Rectal smooth muscle tissue (tissue), 1 donor: ENCODE results near the gene CREG1.
"Not testable (repeated sequence)": the region's sequence is repeated elsewhere in the genome, so short reads cannot be mapped to it uniquely, and the experiment has no call there.

Experiments
- H3K27ac ChIP-seq: one replicate; pipeline ENCODE4 v1.7.0; 2013; ENCODE audit warnings: low read depth, low read length, inconsistent platforms
- H3K27me3 ChIP-seq: one replicate; pipeline ENCODE4 v1.7.0; 2013; ENCODE audit warnings: low read length; ENCODE audit not compliant: control insufficient read depth, insufficient read depth
- H3K36me3 ChIP-seq: one replicate; pipeline ENCODE4 v1.7.0; 2013; ENCODE audit warnings: low read length; ENCODE audit not compliant: control insufficient read depth, insufficient read depth
- H3K4me1 ChIP-seq: one replicate; pipeline ENCODE4 v1.7.0; 2013; ENCODE audit warnings: low read length; ENCODE audit not compliant: control insufficient read depth, insufficient read depth
- H3K4me3 ChIP-seq: one replicate; pipeline ENCODE4 v1.7.0; 2013; ENCODE audit warnings: low read length
- H3K9ac ChIP-seq: one replicate; pipeline ENCODE4 v1.7.0; 2013; ENCODE audit warnings: low read length

Gene CREG1

GRCh38 chr1:167582064-167582463, 28.5 kb upstream of the CREG1 start:
- Histone ChIP-seq H3K4me1 (no peaks in the 10 kb centered on the region), H3K27me3 (no peaks in the 10 kb centered on the region), H3K9ac (no peak overlapping the region), H3K36me3 (no peaks in the 10 kb centered on the region), H3K27ac (no peak overlapping the region), H3K4me3 (no peak overlapping the region)

DNA sequence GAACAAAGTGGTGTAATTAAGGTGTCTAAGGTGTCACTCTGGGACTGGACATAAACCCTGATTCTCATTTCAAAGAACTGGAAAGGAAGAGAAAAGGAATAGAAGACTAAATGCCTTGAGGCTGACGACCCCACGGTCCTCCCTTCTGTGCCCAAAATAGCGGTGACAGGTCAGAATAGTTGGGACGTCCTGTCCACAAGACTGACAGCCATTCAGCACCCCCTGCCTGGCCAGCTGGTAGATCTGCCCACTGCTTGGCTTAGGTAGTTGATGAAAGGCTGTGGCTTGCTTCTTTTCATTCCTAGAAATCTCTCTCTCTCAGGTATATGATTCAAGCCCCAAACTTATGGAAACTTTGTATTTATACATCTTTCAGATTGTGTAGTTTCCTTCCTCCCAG, 26.4 kb upstream of the CREG1 start:
- no peaks in the 10 kb centered on the region for H3K4me1 ChIP-seq
- no peak overlapping the region for H3K4me3 ChIP-seq
- no peaks in the 10 kb centered on the region for H3K36me3 ChIP-seq
- no peak overlapping the region for H3K9ac ChIP-seq
- H3K27ac ChIP-seq = no peak overlapping the region
- no peaks in the 10 kb centered on the region for H3K27me3 ChIP-seq

- Histone ChIP-seq H3K27ac (no peak overlapping the region), H3K9ac (no peak overlapping the region), H3K4me3 (no peak overlapping the region), H3K4me1 (no peaks in the 10 kb centered on the region), H3K36me3 (no peaks in the 10 kb centered on the region), H3K27me3 (no peaks in the 10 kb centered on the region)
Measured at GRCh38 chr1:167578939-167579521, 25.5 kb upstream of the CREG1 start.

DNA sequence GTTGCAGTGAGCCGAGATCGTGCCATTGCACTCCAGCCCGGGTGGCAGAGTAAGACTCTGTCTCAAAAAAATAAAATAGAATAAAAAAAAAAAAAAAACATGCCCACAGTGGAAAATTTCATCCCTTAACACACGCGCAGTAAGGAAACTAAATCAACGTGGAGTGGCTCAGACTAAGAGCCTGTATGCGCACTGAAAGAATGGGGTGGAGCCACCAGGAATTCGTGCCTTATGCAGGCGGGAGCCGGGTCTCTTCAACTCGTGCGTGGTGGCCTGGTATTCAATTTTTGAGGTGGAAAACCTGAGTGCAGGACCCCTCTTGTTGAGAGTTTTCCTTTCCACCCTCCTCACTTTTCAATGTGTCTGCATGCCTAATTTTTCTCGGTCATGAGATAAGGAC, 22.1 kb upstream of the CREG1 start:
- H3K9ac ChIP-seq = no peak overlapping the region
- H3K4me1 ChIP-seq = no peaks in the 10 kb centered on the region
- H3K27ac ChIP-seq = no peak overlapping the region
- H3K4me3 ChIP-seq = no peak overlapping the region
- H3K27me3 ChIP-seq = no peaks in the 10 kb centered on the region
- no peaks in the 10 kb centered on the region for H3K36me3 ChIP-seq

GRCh38 chr1:167573035-167573434, 19.5 kb upstream of the CREG1 start:
- Histone ChIP-seq H3K4me1 (no peaks in the 10 kb centered on the region), H3K27ac (no peak overlapping the region), H3K4me3 (no peak overlapping the region), H3K9ac (no peak overlapping the region), H3K27me3 (no peaks in the 10 kb centered on the region), H3K36me3 (no peaks in the 10 kb centered on the region)

GRCh38 chr1:167570712-167571111, 17.1 kb upstream of the CREG1 start:
- not testable (repeated sequence) for H3K27ac ChIP-seq, H3K27me3 ChIP-seq

DNA sequence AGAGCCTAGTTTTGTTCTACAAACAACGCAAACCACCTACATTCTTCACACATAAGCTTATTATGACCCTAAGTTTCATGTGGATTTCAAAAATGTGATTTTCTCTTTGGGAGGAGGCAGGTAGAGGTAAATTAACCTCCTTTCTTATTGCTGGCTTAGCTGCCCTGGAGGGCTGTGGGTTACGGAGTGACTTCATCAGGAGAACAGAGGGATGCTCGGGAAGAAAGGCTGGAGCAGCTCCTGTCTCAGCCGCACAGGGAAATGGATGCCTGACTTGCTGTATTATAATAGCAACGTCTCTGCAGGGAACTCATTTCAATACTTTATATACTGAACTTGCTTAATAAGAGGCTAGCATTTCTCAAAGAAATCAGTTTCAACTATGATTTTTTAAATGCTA, 14.1 kb upstream of the CREG1 start:
- Histone ChIP-seq H3K9ac (no peak overlapping the region), H3K27ac (no peak overlapping the region), H3K4me1 (no peaks in the 10 kb centered on the region), H3K36me3 (no peaks in the 10 kb centered on the region), H3K27me3 (no peaks in the 10 kb centered on the region), H3K4me3 (no peak overlapping the region)

More at GRCh38 chr1:167570712-167571111, 17.1 kb upstream of the CREG1 start:
- not testable (repeated sequence) for H3K36me3 ChIP-seq, H3K4me3 ChIP-seq, H3K4me1 ChIP-seq, H3K9ac ChIP-seq

GRCh38 chr1:167566766-167567165, 13.2 kb upstream of the CREG1 start:
- Histone ChIP-seq H3K4me3 (no peak overlapping the region), H3K36me3 (no peaks in the 10 kb centered on the region), H3K27ac (no peak overlapping the region), H3K9ac (no peak overlapping the region), H3K4me1 (no peaks in the 10 kb centered on the region), H3K27me3 (no peaks in the 10 kb centered on the region)

DNA sequence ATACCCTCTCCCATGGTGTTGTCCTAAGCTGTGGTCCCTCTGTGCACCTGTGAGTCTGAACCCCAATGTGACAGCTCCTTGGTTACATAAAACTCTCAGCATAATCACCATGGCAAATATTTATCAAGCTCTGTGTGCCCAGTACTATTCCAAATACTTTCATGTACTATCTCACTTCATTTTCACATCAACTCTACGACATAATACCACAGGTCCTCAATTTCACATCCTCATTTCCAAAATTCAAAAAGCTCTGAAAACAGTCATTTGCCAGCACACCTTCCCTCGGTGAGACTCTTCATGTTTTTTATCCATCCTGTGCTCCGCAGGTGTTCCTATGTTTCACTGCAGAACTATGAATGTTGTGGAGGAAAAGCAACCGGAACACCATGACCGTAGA, 12.4 kb upstream of the CREG1 start:
- Histone ChIP-seq H3K4me1 (no peaks in the 10 kb centered on the region), H3K9ac (no peak overlapping the region), H3K27me3 (no peaks in the 10 kb centered on the region), H3K27ac (no peak overlapping the region), H3K4me3 (no peak overlapping the region), H3K36me3 (no peaks in the 10 kb centered on the region)

DNA sequence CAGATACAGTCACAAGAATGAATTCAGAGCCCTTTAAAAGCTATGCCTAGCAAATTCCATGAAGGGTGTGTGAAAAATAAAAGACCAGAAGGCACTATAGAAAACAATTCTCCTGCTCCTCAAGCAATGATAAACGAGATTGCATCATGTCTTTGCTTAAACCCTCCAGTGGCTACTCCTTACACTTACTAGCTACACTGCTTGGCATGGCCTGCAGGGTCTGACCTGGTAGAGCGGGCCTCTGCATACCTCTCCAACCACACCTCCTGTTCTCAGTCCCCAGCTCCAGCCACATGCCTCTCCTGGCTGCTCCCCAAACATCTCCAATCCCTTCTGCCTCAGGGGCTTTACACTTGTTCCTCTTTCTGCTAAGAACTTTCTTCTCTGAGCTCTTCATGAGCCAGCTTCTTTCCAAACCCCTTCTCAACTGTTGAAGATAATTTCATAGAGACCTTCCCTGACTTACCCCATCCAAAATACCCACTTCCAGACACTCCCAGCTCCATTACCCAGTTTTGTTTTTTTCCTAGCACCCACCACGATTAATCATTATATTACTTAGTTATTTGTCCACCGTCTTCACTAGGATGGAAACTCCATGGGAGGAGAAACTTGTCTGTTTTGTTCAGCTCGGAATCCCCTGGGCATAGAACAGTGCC, 11.2 kb upstream of the CREG1 start:
- Histone ChIP-seq H3K27ac (no peak overlapping the region), H3K27me3 (no peaks in the 10 kb centered on the region), H3K4me3 (no peak overlapping the region), H3K36me3 (no peaks in the 10 kb centered on the region), H3K4me1 (no peaks in the 10 kb centered on the region), H3K9ac (no peak overlapping the region)

GRCh38 chr1:167563579-167564246, 10.2 kb upstream of the CREG1 start:
- Histone ChIP-seq H3K9ac (no peak overlapping the region), H3K4me1 (no peaks in the 10 kb centered on the region), H3K36me3 (no peaks in the 10 kb centered on the region), H3K27ac (no peak overlapping the region), H3K4me3 (no peak overlapping the region), H3K27me3 (no peaks in the 10 kb centered on the region)

DNA sequence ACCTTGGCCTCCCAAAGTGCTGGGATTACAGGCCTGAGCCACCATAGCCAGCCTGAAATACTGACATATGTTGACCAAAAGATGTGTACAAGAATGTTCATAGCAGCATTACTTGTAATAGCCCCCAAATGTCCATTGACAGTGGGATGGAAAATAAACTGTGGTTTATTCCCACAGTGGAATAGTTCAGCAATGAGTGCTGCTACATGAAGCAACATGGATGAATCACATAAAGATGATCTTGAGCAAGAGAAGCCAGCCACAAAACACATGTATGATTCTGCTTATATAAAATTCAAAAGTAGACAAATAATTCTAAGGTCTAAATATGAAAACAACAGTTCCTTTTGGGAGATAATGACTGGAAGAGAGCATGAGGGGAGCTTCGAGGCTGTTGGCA, 9.1 kb upstream of the CREG1 start:
- Histone ChIP-seq H3K36me3 (no peaks in the 10 kb centered on the region), H3K9ac (no peak overlapping the region), H3K4me3 (no peak overlapping the region), H3K27me3 (no peaks in the 10 kb centered on the region), H3K27ac (no peak overlapping the region), H3K4me1 (no peaks in the 10 kb centered on the region)

GRCh38 chr1:167561753-167562152, 8.2 kb upstream of the CREG1 start:
- H3K4me3 ChIP-seq = no peak overlapping the region
- H3K27me3 ChIP-seq = no peaks in the 10 kb centered on the region
- H3K36me3 ChIP-seq = no peaks in the 10 kb centered on the region
- no peak overlapping the region for H3K27ac ChIP-seq
- no peaks in the 10 kb centered on the region for H3K4me1 ChIP-seq
- no peak overlapping the region for H3K9ac ChIP-seq
